SK-N-MC (cell line): ENCODE results near the gene EEF1AKMT4.

ENCODE experiments used
- EZH2 ChIP-seq: fragments of 200-600 bp; sonication (generic); IDR thresholded peaks from one replicate; pipeline ENCODE4 v1.6.1; 2017; ENCODE audit warnings: antibody characterized with exemption
- FOXP2 ChIP-seq: optimal IDR thresholded peaks from 2 replicates; pipeline ENCODE3; 2011; ENCODE audit warnings: mild to moderate bottlenecking, moderate library complexity; ENCODE audit not compliant: insufficient read depth; ENCODE audit errors: extremely low read length, control extremely low read depth
- POLR2AphosphoS5 ChIP-seq: IDR thresholded peaks from 2 replicates; pipeline ENCODE4 v1.6.1; 2012; ENCODE audit warnings: mild to moderate bottlenecking, low read depth, low read length, borderline replicate concordance

DNA sequence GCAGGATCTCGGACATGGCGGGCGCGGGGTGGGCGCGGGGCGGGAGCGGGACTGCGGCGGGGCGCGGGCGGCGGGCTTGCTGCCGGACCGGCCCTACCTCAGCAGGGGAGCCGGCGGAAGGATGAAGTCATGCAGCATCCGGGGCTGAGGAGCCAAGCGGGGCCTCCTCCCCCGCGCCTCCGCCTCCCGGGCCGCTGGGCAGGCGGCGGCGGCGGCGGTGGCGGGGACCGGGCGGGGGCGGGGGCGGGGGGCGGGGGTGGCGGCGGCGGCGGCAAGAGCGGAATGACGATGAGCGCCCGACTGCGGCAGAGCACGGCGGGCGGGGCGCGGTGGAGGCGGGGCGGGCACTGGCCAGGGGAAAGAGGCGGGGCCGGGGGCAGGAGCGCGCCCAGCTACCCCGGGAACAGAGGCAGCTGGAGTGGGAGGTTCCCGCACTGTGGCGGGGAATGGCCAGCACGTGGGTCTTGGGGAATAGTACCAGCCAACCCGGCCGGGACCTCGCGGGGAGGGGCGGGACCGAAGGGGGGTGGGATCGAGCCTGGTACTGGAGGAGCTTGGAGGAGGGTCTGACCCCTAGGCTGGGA is 11.9 kb downstream of the EEF1AKMT4 start, which contains the start of gene CAMK2N2:
- TF ChIP-seq EZH2, result no peak
- no peak for TF ChIP-seq POLR2AphosphoS5
- no peak for TF ChIP-seq FOXP2
